Activated T-cell treated with anti-CD3 and anti-CD28 coated beads, Interleukin-2, amount 50 U/mL, for 72 hours (primary cell): ENCODE measurements around the gene CELSR1. TPM values are rescaled to one million over a fixed set of nuclear protein-coding genes. Genes with fewer than 3 reads are reported as not detected.

Experiments
- ATAC-seq, 2 donors: fragments of 150-1000 bp; cut with Tn5 transposase; replicated peaks in 1 of 2; 2 replicates each; pipeline ENCODE4 v1.10.0; 2021; ENCODE audit warnings: moderate library complexity in 2 of 2, mild to moderate bottlenecking in 1 of 2
- DNase-seq, 2 donors: peaks; one replicate each; pipeline ENCODE4 v3.0.0; 2021 to 2022; ENCODE audit warnings: mixed read lengths in 1 of 2
- H3K27ac Mint-ChIP-seq: one replicate; pipeline ENCODE4 v1.8.0; 2022; ENCODE audit warnings: mild to moderate bottlenecking, moderate library complexity, mixed read lengths
- H3K27me3 Mint-ChIP-seq: one replicate; pipeline ENCODE4 v1.8.0; 2022; ENCODE audit warnings: low read depth, mixed read lengths
- H3K36me3 Mint-ChIP-seq, 2 donors: one replicate each; pipeline ENCODE4 v1.8.0; 2022; ENCODE audit warnings: mixed read lengths in 2 of 2, mild to moderate bottlenecking in 1 of 2; ENCODE audit not compliant: insufficient read depth in 2 of 2
- H3K4me1 Mint-ChIP-seq: one replicate; pipeline ENCODE4 v1.8.0; 2022; ENCODE audit warnings: low read depth, mixed read lengths
- H3K4me3 Mint-ChIP-seq, 2 donors: one replicate each; pipeline ENCODE4 v1.8.0; 2022; ENCODE audit warnings: mild to moderate bottlenecking in 2 of 2, mixed read lengths in 2 of 2, moderate library complexity in 2 of 2
- H3K9me3 Mint-ChIP-seq, 2 donors: one replicate each; pipeline ENCODE4 v1.8.0; 2022; ENCODE audit warnings: mixed read lengths in 2 of 2
- total RNA-seq, 2 donors: library from RNA; stranded (reverse); gene quantifications; one replicate each; pipeline ENCODE4 v1.2.3, GENCODE V29; 2022

The CELSR1 gene
- total RNA-seq, 2 donors from 2014 or later: 0.83 to 1.3 TPM

GRCh38 chr22:46528121-46528610 is 9.3 kb downstream of the CELSR1 start:
- DNase-seq (peak; percentile 6 to 12), ATAC-seq (peak; percentile 51 to 64)
- Mint-ChIP-seq H3K9me3 (no peaks in the 10 kb centered on the region), H3K27ac (no peak overlapping the region), H3K4me3 (no peak overlapping the region), H3K36me3 (no peaks in the 10 kb centered on the region), H3K4me1 (peaks cover 6% of the 10 kb centered on the region), H3K27me3 (peaks cover 25% of the 10 kb centered on the region)

GRCh38 chr22:46526244-46526839 is 11.1 kb downstream of the CELSR1 start:
- no peaks in the 10 kb centered on the region for H3K36me3 Mint-ChIP-seq
- H3K4me3 Mint-ChIP-seq: no peak overlapping the region
- H3K27ac Mint-ChIP-seq: no peak overlapping the region
- H3K9me3 Mint-ChIP-seq: no peaks in the 10 kb centered on the region
- peaks cover 6% of the 10 kb centered on the region for H3K4me1 Mint-ChIP-seq
- DNase-seq (no peak), ATAC-seq (no peak)
- peaks cover 25% of the 10 kb centered on the region for H3K27me3 Mint-ChIP-seq

GRCh38 chr22:46525389-46526243 is 11.8 kb downstream of the CELSR1 start:
- peaks cover 25% of the 10 kb centered on the region for H3K27me3 Mint-ChIP-seq
- ATAC-seq: no peak
- no peaks in the 10 kb centered on the region for H3K36me3 Mint-ChIP-seq
- no peak overlapping the region for H3K27ac Mint-ChIP-seq
- no peak overlapping the region for H3K4me3 Mint-ChIP-seq
- no peaks in the 10 kb centered on the region for H3K9me3 Mint-ChIP-seq
- peaks cover 10% of the 10 kb centered on the region for H3K4me1 Mint-ChIP-seq
- DNase-seq: no peak

GRCh38 chr22:46524203-46524740 is 13.1 kb downstream of the CELSR1 start:
- Mint-ChIP-seq H3K4me1 (peaks cover 11% of the 10 kb centered on the region), H3K9me3 (no peaks in the 10 kb centered on the region)

GRCh38 chr22:46522797-46523196 is 14.6 kb downstream of the CELSR1 start:
- H3K27me3 Mint-ChIP-seq: peaks cover 18% of the 10 kb centered on the region
- no peaks in the 10 kb centered on the region for H3K9me3 Mint-ChIP-seq
- H3K36me3 Mint-ChIP-seq: no peaks in the 10 kb centered on the region
- peaks cover 5% of the 10 kb centered on the region for H3K4me1 Mint-ChIP-seq
- H3K27ac Mint-ChIP-seq: no peak overlapping the region
- no peak overlapping the region for H3K4me3 Mint-ChIP-seq
- DNase-seq (no peak), ATAC-seq (no peak)

More at GRCh38 chr22:46524203-46524740, 13.1 kb downstream of the CELSR1 start:
- no peak for DNase-seq
- ATAC-seq: no peak
- Mint-ChIP-seq H3K36me3 (no peaks in the 10 kb centered on the region), H3K27ac (no peak overlapping the region), H3K4me3 (no peak overlapping the region), H3K27me3 (peaks cover 25% of the 10 kb centered on the region)

- no peaks in the 10 kb centered on the region for H3K36me3 Mint-ChIP-seq
- H3K9me3 Mint-ChIP-seq: no peaks in the 10 kb centered on the region
- H3K27ac Mint-ChIP-seq: no peak overlapping the region
- peaks cover 10% of the 10 kb centered on the region for H3K27me3 Mint-ChIP-seq
- H3K4me1 Mint-ChIP-seq: peaks cover 5% of the 10 kb centered on the region
- no peak overlapping the region for H3K4me3 Mint-ChIP-seq
- DNase-seq (no peak), ATAC-seq (no peak)
Measured at GRCh38 chr22:46521994-46522393, 15.4 kb downstream of the CELSR1 start.

GRCh38 chr22:46520880-46521279 is 16.5 kb downstream of the CELSR1 start:
- Mint-ChIP-seq H3K27ac (no peak overlapping the region), H3K9me3 (no peaks in the 10 kb centered on the region), H3K4me3 (no peak overlapping the region), H3K36me3 (no peaks in the 10 kb centered on the region), H3K27me3 (no peaks in the 10 kb centered on the region), H3K4me1 (peaks cover 5% of the 10 kb centered on the region)
- DNase-seq: no peak
- no peak for ATAC-seq

GRCh38 chr22:46519377-46519776 is 18.0 kb downstream of the CELSR1 start:
- H3K27me3 Mint-ChIP-seq: no peaks in the 10 kb centered on the region
- H3K9me3 Mint-ChIP-seq: no peaks in the 10 kb centered on the region
- no peaks in the 10 kb centered on the region for H3K36me3 Mint-ChIP-seq

GRCh38 chr22:46518542-46519325 is 18.7 kb downstream of the CELSR1 start:
- ATAC-seq: no peak
- H3K36me3 Mint-ChIP-seq: no peaks in the 10 kb centered on the region
- H3K9me3 Mint-ChIP-seq: no peaks in the 10 kb centered on the region

More at GRCh38 chr22:46519377-46519776, 18.0 kb downstream of the CELSR1 start:
- ATAC-seq: no peak
- no peak overlapping the region for H3K4me3 Mint-ChIP-seq
- peaks cover 5% of the 10 kb centered on the region for H3K4me1 Mint-ChIP-seq
- DNase-seq: no peak
- H3K27ac Mint-ChIP-seq: no peak overlapping the region

GRCh38 chr22:46518038-46518437 is 19.4 kb downstream of the CELSR1 start:
- Mint-ChIP-seq H3K4me3 (no peak overlapping the region), H3K27ac (no peak overlapping the region), H3K4me1 (peaks cover 5% of the 10 kb centered on the region), H3K27me3 (no peaks in the 10 kb centered on the region), H3K36me3 (no peaks in the 10 kb centered on the region), H3K9me3 (no peaks in the 10 kb centered on the region)
- ATAC-seq (no peak), DNase-seq (no peak)

More at GRCh38 chr22:46518542-46519325, 18.7 kb downstream of the CELSR1 start:
- Mint-ChIP-seq H3K4me1 (peaks cover 5% of the 10 kb centered on the region), H3K4me3 (no peak overlapping the region), H3K27ac (no peak overlapping the region), H3K27me3 (no peaks in the 10 kb centered on the region)
- no peak for DNase-seq

GRCh38 chr22:46517255-46517761 is 20.1 kb downstream of the CELSR1 start:
- H3K4me1 Mint-ChIP-seq: peaks cover 5% of the 10 kb centered on the region
- H3K27me3 Mint-ChIP-seq: no peaks in the 10 kb centered on the region
- DNase-seq (no peak), ATAC-seq (no peak)
- H3K36me3 Mint-ChIP-seq: no peaks in the 10 kb centered on the region
- no peaks in the 10 kb centered on the region for H3K9me3 Mint-ChIP-seq
- H3K27ac Mint-ChIP-seq: no peak overlapping the region
- no peak overlapping the region for H3K4me3 Mint-ChIP-seq

- Mint-ChIP-seq H3K4me1 (peaks cover 5% of the 10 kb centered on the region), H3K9me3 (no peaks in the 10 kb centered on the region), H3K27ac (no peak overlapping the region), H3K27me3 (no peaks in the 10 kb centered on the region), H3K36me3 (no peaks in the 10 kb centered on the region), H3K4me3 (no peak overlapping the region)
- ATAC-seq (no peak), DNase-seq (no peak)
Measured at GRCh38 chr22:46516638-46517037, 20.8 kb downstream of the CELSR1 start.
